CD4-positive, alpha-beta T cell treated with Interferon alpha-2 for 1 hour (primary cell): ENCODE data around the gene SLC4A5.
"Not testable (repeated sequence)": the region's sequence is repeated elsewhere in the genome, so short reads cannot be mapped to it uniquely, and the experiment has no call there.

Experiments
- DNase-seq, 2 donors: peaks; one replicate each; pipeline ENCODE4 v3.0.0-alpha.2; 2020 to 2022

The SLC4A5 gene

GRCh38 chr2:74197049-74197448 lies 146.2 kb downstream of the SLC4A5 start:
- no peak for DNase-seq

- DNase-seq: no peak
Observed at GRCh38 chr2:74194799-74195198, 148.4 kb downstream of the SLC4A5 start.

GRCh38 chr2:74191596-74192380 lies 151.4 kb downstream of the SLC4A5 start:
- DNase-seq: no peak

GRCh38 chr2:74188696-74189095 lies 154.5 kb downstream of the SLC4A5 start:
- DNase-seq: no peak

GRCh38 chr2:74188018-74188601 lies 155.1 kb downstream of the SLC4A5 start:
- DNase-seq: no peak

- DNase-seq: not testable (repeated sequence)
Observed at GRCh38 chr2:74186706-74187105, 156.5 kb downstream of the SLC4A5 start.

GRCh38 chr2:74186038-74186437 lies 157.2 kb downstream of the SLC4A5 start:
- DNase-seq: peak; percentile 65 to 86

GRCh38 chr2:74183878-74184277 lies 159.3 kb downstream of the SLC4A5 start:
- no peak for DNase-seq

GRCh38 chr2:74181739-74182138 lies 161.5 kb downstream of the SLC4A5 start:
- peak; percentile 28 to 75 for DNase-seq

- DNase-seq: no peak
Observed at GRCh38 chr2:74179063-74179865, 164.0 kb downstream of the SLC4A5 start.

- DNase-seq: peak; percentile 97 to 98
Observed at GRCh38 chr2:74178211-74179062, 164.8 kb downstream of the SLC4A5 start, which contains the start of gene MOB1A. Gene MOB1A (minus strand): TSS chr2:74178879. CDS start chr2:74178674, 205 bp downstream.

- DNase-seq: no peak
Observed at GRCh38 chr2:74177696-74178095, 165.5 kb downstream of the SLC4A5 start.

- no peak for DNase-seq
Observed at GRCh38 chr2:74174909-74175308, 168.3 kb downstream of the SLC4A5 start.

- no peak for DNase-seq
Observed at GRCh38 chr2:74168739-74169138, 174.5 kb downstream of the SLC4A5 start.
